GM18505 (cell line): ENCODE measurements around the gene CDH13.

Experiments
- ATAC-seq: cut with Tn5 transposase; IDR thresholded peaks from one replicate; pipeline ENCODE4 v1.9.1; 2021; ENCODE audit not compliant: unreplicated experiment
- POLR2A ChIP-seq: IDR thresholded peaks from 4 replicates; pipeline ENCODE4 v1.6.1; 2011; ENCODE audit warnings: borderline replicate concordance; ENCODE audit not compliant: insufficient read depth, insufficient read length; ENCODE audit errors: extremely low read depth

Gene CDH13

GRCh38 chr16:82605863-82606620, 20.7 kb upstream of the CDH13 start:
- TF ChIP-seq POLR2A, result no peak
- ATAC-seq, result no peak

DNA sequence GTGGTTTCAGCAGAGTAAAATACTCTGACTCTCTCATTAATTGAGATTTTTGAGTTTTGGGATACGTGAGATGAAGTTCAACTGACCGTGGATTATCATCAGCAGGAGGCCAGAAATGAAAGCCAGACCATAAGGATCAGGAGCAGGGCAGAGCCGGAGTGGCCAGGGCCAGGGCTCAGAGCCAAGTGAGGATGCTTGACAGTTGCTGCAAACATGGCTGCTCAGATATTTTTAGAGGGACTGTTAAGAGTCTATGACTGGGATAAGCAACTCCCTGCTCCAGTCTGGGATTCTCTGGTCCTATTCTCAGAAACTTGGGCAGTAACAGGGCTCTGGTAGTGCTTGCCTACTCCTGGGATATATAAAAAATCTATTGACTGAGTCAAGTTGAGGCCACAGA, 17.6 kb upstream of the CDH13 start:
- ATAC-seq, result no peak
- no peak for TF ChIP-seq POLR2A

GRCh38 chr16:82612263-82612662, 14.5 kb upstream of the CDH13 start:
- TF ChIP-seq POLR2A, result no peak
- no peak for ATAC-seq

- no peak for TF ChIP-seq POLR2A
- no peak for ATAC-seq
These were observed 10.4 kb upstream of the CDH13 start for GRCh38 chr16:82616356-82616755.

DNA sequence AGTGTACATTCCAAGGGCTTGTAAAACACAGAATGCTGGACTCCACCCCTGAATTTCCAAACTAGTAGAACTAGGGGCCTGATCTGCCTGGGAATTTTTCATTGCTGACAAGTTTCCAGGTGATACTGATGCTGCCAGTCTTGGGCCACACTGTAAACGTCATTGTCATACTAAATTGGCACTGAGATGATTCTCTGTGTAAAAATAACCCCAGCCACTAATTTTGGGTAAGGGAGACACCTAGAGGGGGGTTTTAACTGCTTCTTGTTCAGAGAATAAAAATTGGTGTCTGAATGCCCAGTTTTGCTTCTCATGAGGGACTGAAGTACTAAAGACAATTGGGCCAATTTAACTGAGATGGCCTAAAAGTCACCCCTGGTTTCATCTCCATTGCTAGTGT, 5.0 kb upstream of the CDH13 start:
- no peak for TF ChIP-seq POLR2A

DNA sequence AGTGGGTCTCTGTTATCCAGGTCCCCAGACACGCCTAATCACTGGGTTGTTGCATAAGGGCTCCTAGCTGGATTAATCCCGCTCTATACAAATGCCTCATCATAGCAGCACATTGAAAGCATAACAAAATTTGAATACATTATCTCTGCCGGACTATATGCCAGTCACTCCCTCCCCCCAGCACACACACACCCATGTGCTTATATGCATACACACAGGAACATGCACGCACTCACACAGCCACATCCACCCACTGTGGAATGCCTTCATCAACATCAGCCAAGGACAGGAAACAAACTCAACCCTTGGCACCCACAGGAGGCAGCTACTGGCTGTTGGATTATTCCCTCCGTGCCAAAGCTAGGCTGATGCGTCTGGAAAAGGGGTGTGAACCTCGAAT, 3.5 kb upstream of the CDH13 start:
- no peak for TF ChIP-seq POLR2A
- no peak for ATAC-seq

More for the DNA sequence above, 5.0 kb upstream of the CDH13 start:
- ATAC-seq, result no peak

- no peak for ATAC-seq
- TF ChIP-seq POLR2A, result no peak
These were observed 1.5 kb upstream of the CDH13 start for GRCh38 chr16:82625066-82625968.

DNA sequence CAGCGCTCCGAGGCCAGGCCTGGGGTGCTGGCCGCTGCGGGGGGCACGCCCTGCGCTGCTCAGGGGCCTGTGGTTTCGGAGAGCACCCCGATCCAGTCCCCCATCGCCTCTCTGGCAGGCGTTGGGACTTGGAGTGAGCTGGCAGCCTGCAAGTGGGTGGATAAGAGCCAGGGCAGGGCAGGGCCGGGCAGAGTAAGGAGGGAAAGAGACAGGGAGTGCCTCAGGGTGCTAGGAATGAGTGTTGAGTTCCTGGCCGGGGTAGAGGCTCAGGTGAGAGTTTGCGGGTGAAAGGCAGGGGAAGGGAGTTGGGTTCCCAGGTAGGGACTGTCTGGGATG, 1.3 kb downstream of the CDH13 start:
- TF ChIP-seq POLR2A, result no peak
- no peak for ATAC-seq

- no peak for ATAC-seq
- TF ChIP-seq POLR2A, result no peak
These were observed 1.9 kb downstream of the CDH13 start for GRCh38 chr16:82628711-82629110.

DNA sequence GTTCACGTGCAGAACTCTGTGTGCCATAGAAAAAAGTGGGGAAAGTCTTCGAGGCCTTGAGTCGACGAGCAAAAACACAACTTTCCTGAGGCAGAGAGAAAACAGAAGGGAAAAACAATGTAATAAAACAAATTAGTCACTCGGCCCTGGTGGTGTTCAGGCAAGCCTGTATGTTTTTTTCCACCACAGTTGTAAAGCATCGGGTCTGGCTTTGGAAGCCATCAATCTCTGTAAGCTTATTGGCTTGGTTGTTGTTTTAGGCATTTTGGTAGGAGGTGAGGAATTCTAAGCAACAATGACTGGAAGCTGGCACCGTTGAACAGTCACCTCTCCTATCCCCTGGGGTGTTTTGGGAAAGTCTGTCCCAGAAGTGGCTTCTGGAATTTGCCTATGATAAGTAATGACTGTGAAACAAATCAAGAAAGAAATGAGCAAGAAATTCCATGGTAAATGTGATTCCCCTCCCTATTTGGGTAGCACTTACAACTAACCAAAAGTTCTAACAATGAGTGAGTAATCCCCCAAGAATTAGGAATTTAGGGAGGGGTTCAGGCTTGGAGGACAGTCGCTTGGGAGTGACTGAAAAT, 2.8 kb downstream of the CDH13 start:
- TF ChIP-seq POLR2A, result no peak
- ATAC-seq, result no peak

DNA sequence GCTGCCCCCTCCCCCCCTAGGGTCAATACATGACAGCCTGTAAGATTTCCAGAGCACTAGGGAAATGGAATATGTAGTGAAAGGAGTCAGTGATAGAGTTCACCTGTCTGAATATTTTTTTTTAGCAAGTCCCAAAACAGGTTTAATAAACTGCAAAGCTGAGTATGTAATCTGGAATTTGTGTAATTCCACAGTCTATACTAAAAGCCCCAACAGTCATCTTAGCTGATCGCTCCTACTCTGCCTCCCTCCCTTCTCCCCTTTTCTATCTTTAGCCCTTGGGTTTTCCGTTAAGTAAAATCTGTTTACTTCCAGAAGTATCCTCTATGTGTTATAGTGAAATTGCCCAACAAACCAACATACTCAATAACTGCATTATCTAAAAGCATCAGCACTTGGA, 3.5 kb downstream of the CDH13 start:
- no peak for ATAC-seq
- no peak for TF ChIP-seq POLR2A

DNA sequence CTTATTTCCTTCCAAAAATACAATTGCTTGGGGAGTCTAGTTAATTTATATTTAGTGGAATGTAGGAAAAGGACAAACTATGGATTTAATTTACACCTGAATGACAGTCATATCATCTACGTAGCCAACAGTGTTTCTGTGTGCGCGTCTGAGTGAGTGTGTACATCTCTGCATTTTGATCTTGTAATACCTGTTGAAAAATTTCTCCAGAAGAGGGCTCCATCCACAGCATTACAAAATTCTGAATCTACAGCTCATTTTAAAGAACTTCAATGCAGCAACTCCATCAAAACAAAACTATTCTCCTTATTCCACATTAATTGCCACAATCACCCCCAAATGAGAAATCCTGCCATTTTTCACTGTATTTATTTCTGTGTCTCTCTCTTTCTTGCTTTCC, 3.9 kb downstream of the CDH13 start:
- no peak for ATAC-seq
- no peak for TF ChIP-seq POLR2A
